NCI-H226 (cell line): ENCODE data around the gene ARHGDIG.
A peak's percentile ranks its signal among the peaks of the same experiment; 100 is the strongest.
"Not testable (repeated sequence)": the region's sequence is repeated elsewhere in the genome, so short reads cannot be mapped to it uniquely, and the experiment has no call there.

Source experiments
- DNase-seq: peaks from one replicate; pipeline ENCODE4 v3.0.0-alpha.2; 2015

Gene ARHGDIG

GRCh38 chr16:264440-264951 lies 15.9 kb upstream of the ARHGDIG start:
- DNase-seq, result no peak

GRCh38 chr16:265002-265529 lies 15.3 kb upstream of the ARHGDIG start:
- no peak for DNase-seq

- no peak for DNase-seq
Measured at GRCh38 chr16:265711-266110, 14.7 kb upstream of the ARHGDIG start.

- DNase-seq, result no peak
Measured at GRCh38 chr16:266258-267164, 13.9 kb upstream of the ARHGDIG start.

- not testable (repeated sequence) for DNase-seq
Measured at GRCh38 chr16:267562-267961, 12.8 kb upstream of the ARHGDIG start.

GRCh38 chr16:268141-269053 lies 12.0 kb upstream of the ARHGDIG start:
- no peak for DNase-seq

GRCh38 chr16:269061-269796 lies 11.2 kb upstream of the ARHGDIG start:
- DNase-seq, result no peak

- no peak for DNase-seq
Measured at GRCh38 chr16:270381-271255, 9.8 kb upstream of the ARHGDIG start.

- no peak for DNase-seq
Measured at GRCh38 chr16:272633-273546, 7.5 kb upstream of the ARHGDIG start.

GRCh38 chr16:273547-274421 lies 6.6 kb upstream of the ARHGDIG start:
- DNase-seq, result no peak

GRCh38 chr16:275041-275641 lies 5.2 kb upstream of the ARHGDIG start:
- DNase-seq, result no peak

GRCh38 chr16:275786-276232 lies 4.6 kb upstream of the ARHGDIG start, which contains the start of gene RGS11:
Gene RGS11 (minus strand): TSS chr16:275944. CDS start chr16:275911, 33 bp downstream.
- DNase-seq, result no peak

- no peak for DNase-seq
Measured at GRCh38 chr16:276426-277077, 3.8 kb upstream of the ARHGDIG start.

- DNase-seq, result peak; percentile 82
Measured at GRCh38 chr16:278863-279366, 1.5 kb upstream of the ARHGDIG start.

- DNase-seq, result no peak
Measured at GRCh38 chr16:279531-279930, 860 bp upstream of the ARHGDIG start.

- no peak for DNase-seq
Measured at GRCh38 chr16:280005-280460, 358 bp upstream of the ARHGDIG start.

GRCh38 chr16:280991-281659 lies 734 bp downstream of the ARHGDIG start:
- no peak for DNase-seq
